HG02588 (cell line): Measurements from ENCODE around the gene SLC35F5.
A peak's percentile ranks its signal among the peaks of the same experiment; 100 is the strongest.
"Not testable (repeated sequence)": the region's sequence is repeated elsewhere in the genome, so short reads cannot be mapped to it uniquely, and the experiment has no call there.

Source experiments
- ATAC-seq: cut with Tn5 transposase; IDR thresholded peaks from one replicate; pipeline ENCODE4 v1.9.1; 2021; ENCODE audit warnings: mild to moderate bottlenecking, moderate library complexity; ENCODE audit not compliant: unreplicated experiment

The SLC35F5 gene

GRCh38 chr2:113755835-113756354 is 547 bp downstream of the SLC35F5 start:
- ATAC-seq: peak; percentile 39

- no peak for ATAC-seq
Observed at GRCh38 chr2:113755035-113755834, 1.2 kb downstream of the SLC35F5 start.

- no peak for ATAC-seq
Observed at GRCh38 chr2:113754160-113754559, 2.3 kb downstream of the SLC35F5 start.

- no peak for ATAC-seq
Observed at GRCh38 chr2:113750385-113750784, 6.1 kb downstream of the SLC35F5 start.

GRCh38 chr2:113741091-113741490 is 15.4 kb downstream of the SLC35F5 start:
- ATAC-seq: no peak

- no peak for ATAC-seq
Observed at GRCh38 chr2:113739849-113740248, 16.6 kb downstream of the SLC35F5 start.

- ATAC-seq: peak; percentile 83
Observed at GRCh38 chr2:113734185-113734584, 22.3 kb downstream of the SLC35F5 start.

GRCh38 chr2:113724010-113724409 is 32.4 kb downstream of the SLC35F5 start:
- ATAC-seq: no peak

- no peak for ATAC-seq
Observed at GRCh38 chr2:113723411-113723810, 33.0 kb downstream of the SLC35F5 start.

- no peak for ATAC-seq
Observed at GRCh38 chr2:113720167-113720566, 36.3 kb downstream of the SLC35F5 start.

GRCh38 chr2:113716291-113716690 is 40.2 kb downstream of the SLC35F5 start:
- no peak for ATAC-seq

GRCh38 chr2:113712941-113713340 is 43.5 kb downstream of the SLC35F5 start:
- no peak for ATAC-seq

GRCh38 chr2:113711851-113712250 is 44.6 kb downstream of the SLC35F5 start:
- ATAC-seq: no peak

- no peak for ATAC-seq
Observed at GRCh38 chr2:113709022-113709421, 47.4 kb downstream of the SLC35F5 start.

- no peak for ATAC-seq
Observed at GRCh38 chr2:113707106-113707505, 49.3 kb downstream of the SLC35F5 start.

GRCh38 chr2:113705982-113706523 is 50.4 kb downstream of the SLC35F5 start:
- ATAC-seq: no peak

GRCh38 chr2:113704300-113704993 is 52.0 kb downstream of the SLC35F5 start:
- not testable (repeated sequence) for ATAC-seq

- no peak for ATAC-seq
Observed at GRCh38 chr2:113703386-113704299, 52.8 kb downstream of the SLC35F5 start.

- ATAC-seq: peak; percentile 86
Observed at GRCh38 chr2:113700186-113700841, 56.1 kb downstream of the SLC35F5 start.

- peak; percentile 62 for ATAC-seq
Observed at GRCh38 chr2:113698892-113699447, 57.5 kb downstream of the SLC35F5 start.
